Right lobe of liver (tissue), 4 donors: ENCODE measurements around the gene TRIM60.

ENCODE experiments used
- POLR2A ChIP-seq: fragments of 450-650 bp; IDR thresholded peaks from one replicate; pipeline ENCODE4 v1.6.1; 2017; ENCODE audit warnings: antibody characterized with exemption, mild to moderate bottlenecking
- TF ChIP-seq, protein P1 (sequence below), 4 donors: fragments of 200-600 bp in 3 of 4; fragments of 450-650 bp in 1 of 4; IDR thresholded peaks; one replicate each; pipeline versions ENCODE4 v1.5.1 to v1.8.0; 2016 to 2022; ENCODE audit warnings: antibody characterized with exemption in 4 of 4, mild to moderate bottlenecking in 2 of 4
- donor health status: DM: no; HTN: no; CAD: no.
- donor health status: DM: no; HTN: no; CAD: no.
- donor health status: DM: no; HTN: yes; CAD: no.

DNA sequence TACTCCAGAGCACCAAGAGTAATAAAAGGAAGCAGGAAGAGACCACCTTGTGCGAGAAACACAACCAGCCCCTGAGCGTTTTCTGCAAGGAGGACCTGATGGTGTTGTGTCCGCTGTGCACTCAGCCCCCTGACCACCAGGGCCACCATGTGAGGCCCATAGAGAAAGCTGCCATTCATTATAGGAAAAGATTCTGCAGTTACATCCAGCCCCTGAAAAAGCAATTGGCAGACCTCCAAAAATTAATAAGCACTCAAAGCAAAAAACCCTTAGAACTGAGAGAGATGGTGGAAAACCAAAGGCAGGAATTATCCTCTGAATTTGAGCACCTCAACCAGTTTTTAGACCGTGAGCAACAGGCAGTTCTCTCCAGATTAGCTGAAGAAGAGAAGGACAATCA lies 27.6 kb downstream of the TRIM60 start:
- TF ChIP-seq, protein P1, sequence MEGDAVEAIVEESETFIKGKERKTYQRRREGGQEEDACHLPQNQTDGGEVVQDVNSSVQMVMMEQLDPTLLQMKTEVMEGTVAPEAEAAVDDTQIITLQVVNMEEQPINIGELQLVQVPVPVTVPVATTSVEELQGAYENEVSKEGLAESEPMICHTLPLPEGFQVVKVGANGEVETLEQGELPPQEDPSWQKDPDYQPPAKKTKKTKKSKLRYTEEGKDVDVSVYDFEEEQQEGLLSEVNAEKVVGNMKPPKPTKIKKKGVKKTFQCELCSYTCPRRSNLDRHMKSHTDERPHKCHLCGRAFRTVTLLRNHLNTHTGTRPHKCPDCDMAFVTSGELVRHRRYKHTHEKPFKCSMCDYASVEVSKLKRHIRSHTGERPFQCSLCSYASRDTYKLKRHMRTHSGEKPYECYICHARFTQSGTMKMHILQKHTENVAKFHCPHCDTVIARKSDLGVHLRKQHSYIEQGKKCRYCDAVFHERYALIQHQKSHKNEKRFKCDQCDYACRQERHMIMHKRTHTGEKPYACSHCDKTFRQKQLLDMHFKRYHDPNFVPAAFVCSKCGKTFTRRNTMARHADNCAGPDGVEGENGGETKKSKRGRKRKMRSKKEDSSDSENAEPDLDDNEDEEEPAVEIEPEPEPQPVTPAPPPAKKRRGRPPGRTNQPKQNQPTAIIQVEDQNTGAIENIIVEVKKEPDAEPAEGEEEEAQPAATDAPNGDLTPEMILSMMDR (IDR thresholded peaks at IDR 0.05) = no peak
- no peak for TF ChIP-seq POLR2A
